BE2C (cell line): ENCODE measurements around the gene KIF26A.

Source experiments
- DNase-seq: peaks from one replicate; pipeline ENCODE4 v3.0.0-alpha.2; 2020
- H3K27me3 ChIP-seq: fragments of 250-450 bp; sonication (Bioruptor Pico); 2 replicates; pipeline ENCODE4 v1.5.1; 2020; ENCODE audit warnings: mild to moderate bottlenecking
- H3K36me3 ChIP-seq: fragments of 250-450 bp; sonication (Bioruptor Pico); 2 replicates; pipeline ENCODE4 v1.5.1; 2020; ENCODE audit warnings: mild to moderate bottlenecking
- H3K4me1 ChIP-seq: fragments of 250-450 bp; sonication (Bioruptor Pico); 2 replicates; pipeline ENCODE4 v1.5.1; 2020
- H3K4me3 ChIP-seq: 2 replicates; pipeline ENCODE4 v1.5.1; 2011; ENCODE audit warnings: low read depth, low read length
- H3K9me3 ChIP-seq: fragments of 250-450 bp; sonication (Bioruptor Pico); 2 replicates; pipeline ENCODE4 v1.5.1; 2020
- TF ChIP-seq, protein P1 (sequence below): IDR thresholded peaks from 2 replicates; pipeline ENCODE4 v1.5.1; 2012; ENCODE audit warnings: mild to moderate bottlenecking, low read depth, low read length

KIF26A gene

DNA sequence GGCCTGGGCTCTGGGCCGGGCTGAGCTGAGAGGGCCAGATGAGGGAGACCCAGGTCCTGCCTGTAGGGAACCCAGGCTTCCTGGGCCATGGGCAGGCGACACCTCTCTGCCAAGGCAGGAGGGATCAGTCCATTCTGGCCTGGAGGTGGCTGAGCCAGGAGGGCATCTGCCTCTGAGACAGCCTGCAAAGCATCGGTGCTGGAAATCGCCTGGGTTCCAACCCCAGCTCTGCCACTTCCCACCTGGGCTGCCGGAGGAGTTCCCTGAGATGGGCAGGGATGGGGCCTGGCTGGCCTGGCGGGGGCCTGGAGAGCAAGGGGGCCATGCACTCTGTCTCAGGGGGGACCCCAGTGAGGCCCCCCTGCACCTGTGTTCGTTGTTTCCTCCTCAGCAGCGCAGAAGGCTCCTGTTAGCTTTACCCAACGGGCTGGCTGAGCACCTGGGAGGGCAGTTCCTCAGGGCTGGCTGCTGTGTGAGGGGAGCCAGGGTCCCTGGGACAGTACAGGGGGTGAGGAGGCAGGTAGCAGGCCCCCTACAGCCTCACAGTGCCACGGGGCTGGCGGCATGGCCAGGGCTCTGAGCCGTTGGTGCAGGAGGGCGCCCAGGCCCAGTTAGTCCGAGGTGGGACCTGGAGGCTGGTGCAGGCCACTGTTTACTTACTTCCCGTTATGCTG is 50.5 kb downstream of the KIF26A start:
- TF ChIP-seq, protein P1, sequence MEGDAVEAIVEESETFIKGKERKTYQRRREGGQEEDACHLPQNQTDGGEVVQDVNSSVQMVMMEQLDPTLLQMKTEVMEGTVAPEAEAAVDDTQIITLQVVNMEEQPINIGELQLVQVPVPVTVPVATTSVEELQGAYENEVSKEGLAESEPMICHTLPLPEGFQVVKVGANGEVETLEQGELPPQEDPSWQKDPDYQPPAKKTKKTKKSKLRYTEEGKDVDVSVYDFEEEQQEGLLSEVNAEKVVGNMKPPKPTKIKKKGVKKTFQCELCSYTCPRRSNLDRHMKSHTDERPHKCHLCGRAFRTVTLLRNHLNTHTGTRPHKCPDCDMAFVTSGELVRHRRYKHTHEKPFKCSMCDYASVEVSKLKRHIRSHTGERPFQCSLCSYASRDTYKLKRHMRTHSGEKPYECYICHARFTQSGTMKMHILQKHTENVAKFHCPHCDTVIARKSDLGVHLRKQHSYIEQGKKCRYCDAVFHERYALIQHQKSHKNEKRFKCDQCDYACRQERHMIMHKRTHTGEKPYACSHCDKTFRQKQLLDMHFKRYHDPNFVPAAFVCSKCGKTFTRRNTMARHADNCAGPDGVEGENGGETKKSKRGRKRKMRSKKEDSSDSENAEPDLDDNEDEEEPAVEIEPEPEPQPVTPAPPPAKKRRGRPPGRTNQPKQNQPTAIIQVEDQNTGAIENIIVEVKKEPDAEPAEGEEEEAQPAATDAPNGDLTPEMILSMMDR = no peak
- Histone ChIP-seq H3K36me3 (no peaks in the 10 kb centered on the region), H3K4me1 (peaks cover 37% of the 10 kb centered on the region), H3K9me3 (no peaks in the 10 kb centered on the region), H3K27me3 (no peaks in the 10 kb centered on the region), H3K4me3 (no peak overlapping the region)
- DNase-seq = no peak

DNA sequence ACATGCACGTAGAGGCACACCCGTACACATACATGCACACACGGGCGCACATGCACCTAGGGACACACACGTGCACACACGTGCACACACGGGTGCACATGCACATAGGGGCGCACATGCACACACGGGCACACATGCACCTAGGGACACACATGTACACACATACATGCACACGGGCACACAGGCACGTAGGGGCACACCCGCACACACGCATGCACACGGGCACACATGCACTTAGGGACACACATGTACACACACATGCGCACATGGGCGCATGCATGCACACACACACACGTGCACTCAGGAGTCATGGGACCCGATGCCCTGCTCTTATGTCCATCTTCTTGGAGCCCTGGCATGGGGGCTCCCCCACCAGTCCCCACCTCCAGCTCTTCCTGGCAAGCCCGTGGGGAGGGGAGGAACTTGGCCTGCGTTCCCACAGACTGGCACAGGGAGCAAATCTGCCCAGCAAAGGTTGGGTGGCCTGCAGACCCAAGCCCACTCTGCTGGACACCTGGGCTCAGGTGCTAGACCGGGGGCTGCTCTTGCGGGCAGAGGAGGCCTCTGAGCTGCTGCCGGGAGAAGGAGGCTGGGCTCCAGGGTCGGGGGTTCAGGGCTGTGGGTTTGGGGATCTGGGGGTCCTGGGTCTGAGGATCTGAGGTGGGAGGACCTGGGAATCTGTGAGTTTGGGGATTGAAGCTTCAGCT is 51.4 kb downstream of the KIF26A start:
- H3K36me3 ChIP-seq = no peaks in the 10 kb centered on the region
- peaks cover 28% of the 10 kb centered on the region for H3K4me1 ChIP-seq
- no peak overlapping the region for H3K4me3 ChIP-seq
- TF ChIP-seq, protein P1 = no peak
- no peaks in the 10 kb centered on the region for H3K27me3 ChIP-seq
- no peaks in the 10 kb centered on the region for H3K9me3 ChIP-seq
- no peak for DNase-seq

- peaks cover 26% of the 10 kb centered on the region for H3K4me1 ChIP-seq
These were observed 52.1 kb downstream of the KIF26A start for GRCh38 chr14:104190396-104191000.

DNA sequence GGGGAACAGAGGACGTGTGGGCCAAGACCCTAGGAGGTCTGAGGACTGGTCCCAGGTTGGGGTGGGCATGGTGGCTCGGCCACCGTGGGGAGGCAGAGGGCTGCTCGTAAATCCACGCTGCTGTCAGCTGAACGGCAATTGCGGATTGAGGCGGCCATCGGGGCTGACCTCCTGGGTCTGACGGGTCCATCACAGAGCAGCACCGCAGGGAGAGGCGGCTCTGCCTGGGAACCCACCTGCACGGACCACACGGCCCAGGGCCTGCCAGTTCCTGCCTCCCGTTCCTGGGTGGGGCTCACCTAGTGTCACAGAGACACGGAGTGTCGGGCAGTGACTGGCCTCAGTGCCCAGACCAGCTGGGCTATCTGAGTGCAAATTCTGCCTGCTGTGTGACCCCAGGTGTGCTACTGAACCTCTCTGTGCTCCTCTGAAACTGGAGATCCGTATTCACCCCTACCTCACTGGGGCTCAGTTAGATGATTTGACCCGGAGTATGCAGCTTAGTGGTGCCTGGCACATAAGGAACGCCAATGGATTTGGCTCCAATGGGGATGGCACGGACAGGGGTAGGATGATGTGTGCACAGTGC is 53.1 kb downstream of the KIF26A start:
- TF ChIP-seq, protein P1 = no peak
- Histone ChIP-seq H3K9me3 (no peaks in the 10 kb centered on the region), H3K36me3 (no peaks in the 10 kb centered on the region), H3K27me3 (no peaks in the 10 kb centered on the region), H3K4me3 (no peak overlapping the region), H3K4me1 (peaks cover 33% of the 10 kb centered on the region)
- DNase-seq = no peak

More at GRCh38 chr14:104190396-104191000, 52.1 kb downstream of the KIF26A start:
- Histone ChIP-seq H3K4me3 (no peak overlapping the region), H3K9me3 (no peaks in the 10 kb centered on the region), H3K27me3 (no peaks in the 10 kb centered on the region), H3K36me3 (no peaks in the 10 kb centered on the region)
- TF ChIP-seq, protein P1 = no peak
- DNase-seq = no peak

DNA sequence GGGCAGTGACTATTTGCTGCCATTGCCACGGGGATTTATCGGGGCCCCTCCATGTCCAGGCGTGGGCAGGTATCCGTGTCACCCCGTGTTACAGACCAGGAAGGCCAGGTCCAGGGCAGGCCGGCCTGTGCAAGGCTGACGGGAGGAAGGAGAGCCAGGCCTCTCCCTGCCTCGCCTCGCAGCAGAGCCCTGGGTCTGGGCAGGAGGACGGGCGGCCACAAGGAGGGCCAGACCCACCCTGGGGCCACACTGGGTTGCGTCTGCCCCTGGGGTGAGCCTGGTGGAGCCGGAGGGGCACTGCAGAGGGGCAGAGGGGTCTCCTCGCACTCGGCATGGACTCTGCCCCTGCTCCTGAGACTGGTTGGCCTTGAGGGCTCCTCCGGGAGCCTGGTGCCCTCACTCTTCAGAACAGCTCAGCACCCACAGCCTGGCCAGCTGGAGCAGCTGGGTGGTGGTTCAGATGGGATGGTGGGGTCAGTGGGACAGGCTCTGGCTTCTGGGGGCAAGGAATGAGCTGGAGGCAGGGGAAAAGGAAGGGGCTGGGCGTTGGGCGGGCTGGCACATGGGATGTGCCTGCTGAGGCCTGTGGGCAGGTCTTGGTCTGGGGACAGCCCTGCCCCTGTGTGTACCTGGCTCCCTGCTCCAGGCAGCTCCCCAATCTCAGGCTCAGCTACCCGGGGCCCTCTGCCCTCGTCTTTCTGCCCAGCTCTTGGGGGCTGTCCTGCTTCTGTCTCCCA is 53.9 kb downstream of the KIF26A start:
- H3K36me3 ChIP-seq = no peaks in the 10 kb centered on the region
- no peak for DNase-seq
- H3K4me1 ChIP-seq = peaks cover 39% of the 10 kb centered on the region
- H3K27me3 ChIP-seq = no peaks in the 10 kb centered on the region
- H3K4me3 ChIP-seq = no peak overlapping the region
- peaks cover 3% of the 10 kb centered on the region for H3K9me3 ChIP-seq
- TF ChIP-seq, protein P1 = no peak
